ENCODE data around the gene PRSS53.

The PRSS53 gene

GRCh38 chr16:31094424-31095120 is 5.8 kb upstream of the PRSS53 start, which contains the start of gene VKORC1:
Gene VKORC1, minus strand, starts transcription at chr16:31094797. Its CDS starts 68 bp downstream, at chr16:31094729.
- peak; percentile 83 to 91 for DNase-seq (ENCODE audit: low read depth in 2 of 2)

- no peak for DNase-seq (ENCODE audit: low read depth in 2 of 2)
These were observed 5.3 kb upstream of the PRSS53 start for GRCh38 chr16:31094088-31094423.

DNA sequence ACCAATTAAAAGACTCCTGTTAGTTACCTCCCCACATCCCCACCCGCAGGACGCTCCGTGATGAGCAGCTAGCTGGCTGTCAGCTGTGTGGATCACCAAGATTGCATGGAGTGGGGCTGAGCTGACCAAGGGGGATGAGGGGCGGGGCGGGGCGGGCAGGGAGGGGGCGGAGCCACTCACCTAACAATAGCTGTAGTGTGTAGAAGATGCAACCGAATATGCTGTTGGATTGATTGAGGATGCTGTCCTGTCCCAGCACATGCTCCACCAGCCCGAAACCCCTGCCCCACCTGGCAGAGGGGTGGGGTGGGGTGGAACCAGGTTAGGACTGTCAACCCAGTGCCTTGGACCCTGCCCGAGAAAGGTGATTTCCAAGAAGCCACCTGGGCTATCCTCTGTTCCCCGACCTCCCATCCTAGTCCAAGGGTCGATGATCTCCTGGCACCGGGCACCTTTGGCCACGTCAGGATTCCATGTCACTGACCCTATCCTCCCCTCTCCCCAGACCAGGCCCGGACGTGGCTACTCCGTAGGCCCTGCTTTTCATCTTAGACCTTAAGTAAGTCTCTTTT is 4.5 kb upstream of the PRSS53 start:
- no peak for DNase-seq (ENCODE audit: low read depth in 2 of 2)

DNA sequence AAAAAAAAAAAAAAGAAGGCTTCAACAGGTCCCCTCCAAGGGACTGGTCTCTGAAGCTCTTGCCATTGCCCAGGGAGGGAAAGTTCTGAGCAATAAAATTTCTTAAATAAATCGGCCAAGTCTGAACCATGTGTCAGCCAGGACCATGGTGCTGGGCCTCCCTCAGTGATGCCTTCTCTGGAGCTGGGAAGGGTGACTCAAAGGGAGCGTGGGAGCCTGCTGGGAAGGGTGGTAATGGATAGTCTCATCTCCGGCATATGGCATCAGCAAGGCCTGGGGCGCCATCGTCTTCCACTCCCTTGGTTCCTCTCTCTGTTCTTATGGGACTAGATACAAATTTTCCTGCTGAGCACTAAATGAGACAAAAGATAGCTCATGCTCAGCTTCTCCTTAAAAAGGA is 3.6 kb upstream of the PRSS53 start:
- no peak for DNase-seq (ENCODE audit: low read depth in 2 of 2)

GRCh38 chr16:31090540-31090939 is 1.8 kb upstream of the PRSS53 start:
- no peak for DNase-seq (ENCODE audit: low read depth in 2 of 2)

DNA sequence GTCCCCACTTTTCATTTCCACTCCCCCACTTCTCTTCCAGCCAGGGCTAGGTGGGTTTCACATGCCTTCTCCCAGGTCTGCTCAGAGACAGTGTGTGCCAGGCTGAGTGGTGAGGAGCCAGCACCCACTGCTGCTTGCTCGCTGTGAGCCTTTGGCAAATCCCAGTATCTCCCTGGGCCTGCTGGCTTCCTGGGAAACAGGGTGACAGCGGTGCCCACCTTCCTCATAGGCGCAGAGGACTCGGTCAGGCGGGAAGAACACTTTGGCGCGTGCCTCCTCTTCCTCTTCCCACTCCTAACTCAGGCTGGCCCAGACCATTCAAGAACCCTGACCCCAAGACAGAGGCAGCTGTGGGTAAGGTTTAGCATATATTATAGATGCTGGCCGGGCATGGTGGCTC is 456 bp upstream of the PRSS53 start:
- DNase-seq (ENCODE audit: low read depth in 2 of 2) = no peak

DNA sequence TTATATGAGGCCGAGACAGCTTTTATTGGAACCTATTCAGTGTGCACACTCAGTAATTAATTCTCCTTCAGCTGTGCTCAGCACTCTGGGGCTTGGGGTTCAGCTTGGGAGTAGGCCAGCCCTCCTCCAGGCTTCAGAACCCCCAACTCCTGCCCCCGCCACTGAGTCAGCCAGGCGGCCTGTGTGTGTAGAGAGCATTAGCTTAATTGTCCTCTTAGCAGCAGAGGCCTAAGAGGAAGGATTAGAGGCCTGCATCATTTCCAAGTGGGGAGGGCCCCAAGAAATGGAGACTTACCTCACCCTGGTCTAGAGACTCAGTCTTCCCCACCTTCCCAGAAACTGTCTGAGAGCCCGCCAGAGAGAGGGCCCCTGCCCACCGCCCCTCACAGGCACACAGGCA is 772 bp downstream of the PRSS53 start:
- DNase-seq (ENCODE audit: low read depth in 2 of 2) = no peak

- DNase-seq (ENCODE audit: low read depth in 2 of 2) = no peak
These were observed 1.3 kb downstream of the PRSS53 start for GRCh38 chr16:31087481-31087880.

DNA sequence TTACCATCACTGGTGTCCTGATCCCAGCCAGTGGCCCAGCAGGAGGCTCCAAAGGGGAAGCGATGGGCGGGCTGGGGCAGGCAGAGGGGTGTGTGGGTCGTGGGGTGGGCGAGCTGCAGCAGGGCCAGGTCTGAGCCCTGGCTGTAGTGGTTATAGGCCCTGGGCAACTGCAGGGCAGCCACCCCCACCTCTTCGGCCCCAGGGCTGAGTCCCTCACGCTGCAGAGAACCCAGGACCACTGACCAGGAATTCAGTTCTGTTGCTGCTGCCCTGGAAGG is 2.2 kb downstream of the PRSS53 start:
- DNase-seq (ENCODE audit: low read depth in 2 of 2) = no peak

DNA sequence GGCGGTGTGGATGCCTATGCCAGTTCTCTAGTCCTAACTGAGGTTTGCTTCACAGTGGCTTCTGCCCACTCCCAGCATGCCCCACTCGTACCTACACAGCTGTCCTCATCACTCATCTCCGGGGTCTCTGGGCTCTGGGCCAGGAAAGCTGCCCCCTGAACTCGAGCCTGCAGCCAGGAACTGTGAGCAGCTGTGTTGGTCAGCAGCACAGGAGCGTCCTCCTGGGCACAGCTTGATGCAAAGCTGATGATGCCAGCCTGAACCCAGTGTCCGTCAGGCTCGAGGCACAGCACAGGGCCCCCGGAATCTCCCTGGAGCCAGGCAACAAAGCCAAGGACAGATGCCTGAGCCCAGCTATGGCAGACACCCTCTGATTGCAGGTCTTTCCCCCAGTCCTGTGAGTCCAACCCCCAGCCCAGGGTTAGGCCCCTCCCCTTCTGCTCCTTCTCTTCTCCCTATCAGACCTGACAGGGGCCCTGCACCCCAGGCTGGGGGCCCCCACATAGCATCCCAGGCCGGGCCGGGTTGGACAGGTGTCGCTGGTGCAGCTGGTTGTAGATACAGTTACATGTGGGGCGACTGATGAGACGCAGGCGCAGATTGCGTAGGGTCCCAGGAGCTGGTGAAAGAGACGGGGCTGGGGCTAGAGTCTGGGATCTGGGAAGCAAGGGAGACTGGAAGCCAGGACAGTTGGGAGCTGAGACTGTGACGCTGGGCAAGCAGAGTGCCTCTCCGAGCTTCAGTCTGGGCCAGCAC is 2.7 kb downstream of the PRSS53 start:
- no peak for DNase-seq (ENCODE audit: low read depth in 2 of 2)

DNA sequence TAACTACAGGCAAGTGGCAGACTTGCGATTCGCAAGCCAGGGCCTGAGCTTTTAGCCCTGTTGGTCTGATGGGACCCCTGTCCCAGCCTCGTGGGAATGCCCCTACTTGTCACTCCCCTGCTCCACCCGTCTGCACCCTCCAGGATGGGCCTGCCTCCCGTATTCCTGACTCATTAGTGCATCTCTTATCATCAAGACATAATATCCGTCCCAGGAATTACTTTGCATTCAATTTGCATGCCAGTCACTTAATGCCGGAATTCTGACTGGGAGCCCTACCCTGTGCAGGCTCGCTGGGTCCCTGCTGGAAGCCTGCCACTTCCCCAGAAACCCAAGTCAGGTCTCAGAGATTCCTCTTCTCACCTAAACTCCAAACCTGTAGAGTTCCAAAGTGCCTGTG is 3.3 kb downstream of the PRSS53 start:
- no peak for DNase-seq (ENCODE audit: low read depth in 2 of 2)

- DNase-seq (ENCODE audit: low read depth in 2 of 2) = no peak
These were observed 4.0 kb downstream of the PRSS53 start for GRCh38 chr16:31084584-31085302.

GRCh38 chr16:31083981-31084380 is 4.8 kb downstream of the PRSS53 start:
- no peak for DNase-seq (ENCODE audit: low read depth in 2 of 2)

- DNase-seq (ENCODE audit: low read depth in 2 of 2) = no peak
These were observed 5.2 kb downstream of the PRSS53 start for GRCh38 chr16:31083556-31083955.

- no peak for DNase-seq (ENCODE audit: low read depth in 2 of 2)
These were observed 5.7 kb downstream of the PRSS53 start for GRCh38 chr16:31083081-31083480.

- DNase-seq (ENCODE audit: low read depth in 2 of 2) = no peak
These were observed 6.2 kb downstream of the PRSS53 start for GRCh38 chr16:31082368-31083045.

- DNase-seq (ENCODE audit: low read depth in 2 of 2) = no peak
These were observed 7.1 kb downstream of the PRSS53 start for GRCh38 chr16:31081428-31082351.

DNA sequence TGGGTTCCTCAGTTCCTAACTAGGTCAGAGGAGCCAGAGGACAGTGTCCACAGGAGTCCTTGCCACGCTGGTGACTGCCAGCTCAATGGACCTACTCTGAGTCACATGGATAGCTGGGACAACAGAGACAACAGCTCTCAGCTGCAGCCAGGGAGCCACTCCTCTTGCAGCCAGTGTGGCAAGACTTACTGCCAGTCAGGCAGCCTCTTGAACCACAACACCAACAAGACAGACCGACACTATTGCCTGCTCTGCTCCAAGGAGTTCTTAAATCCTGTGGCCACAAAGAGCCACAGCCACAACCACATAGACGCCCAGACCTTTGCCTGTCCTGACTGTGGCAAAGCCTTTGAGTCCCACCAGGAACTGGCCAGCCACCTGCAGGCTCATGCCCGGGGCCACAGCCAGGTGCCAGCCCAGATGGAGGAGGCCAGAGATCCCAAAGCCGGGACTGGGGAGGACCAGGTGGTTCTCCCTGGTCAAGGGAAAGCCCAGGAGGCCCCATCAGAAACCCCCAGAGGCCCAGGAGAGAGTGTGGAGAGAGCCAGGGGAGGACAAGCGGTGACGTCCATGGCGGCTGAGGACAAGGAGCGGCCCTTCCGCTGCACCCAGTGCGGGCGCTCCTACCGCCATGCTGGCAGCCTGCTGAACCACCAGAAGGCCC is 7.9 kb downstream of the PRSS53 start:
- no peak for DNase-seq (ENCODE audit: low read depth in 2 of 2)

DNA sequence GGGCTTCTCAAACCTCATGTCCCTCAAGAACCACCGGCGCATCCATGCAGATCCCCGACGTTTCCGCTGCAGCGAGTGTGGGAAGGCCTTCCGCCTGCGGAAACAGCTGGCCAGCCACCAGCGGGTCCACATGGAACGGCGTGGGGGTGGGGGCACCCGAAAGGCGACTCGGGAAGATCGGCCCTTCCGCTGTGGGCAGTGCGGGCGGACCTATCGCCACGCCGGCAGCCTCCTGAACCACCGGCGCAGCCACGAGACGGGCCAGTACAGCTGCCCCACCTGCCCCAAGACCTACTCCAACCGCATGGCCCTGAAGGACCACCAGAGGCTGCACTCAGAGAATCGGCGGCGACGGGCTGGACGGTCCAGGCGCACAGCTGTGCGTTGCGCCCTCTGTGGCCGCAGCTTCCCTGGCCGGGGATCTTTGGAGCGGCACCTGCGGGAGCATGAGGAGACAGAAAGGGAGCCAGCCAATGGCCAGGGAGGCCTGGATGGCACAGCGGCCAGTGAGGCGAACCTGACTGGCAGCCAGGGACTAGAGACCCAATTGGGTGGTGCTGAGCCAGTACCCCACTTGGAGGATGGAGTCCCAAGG is 8.6 kb downstream of the PRSS53 start:
- no peak for DNase-seq (ENCODE audit: low read depth in 2 of 2)

DNA sequence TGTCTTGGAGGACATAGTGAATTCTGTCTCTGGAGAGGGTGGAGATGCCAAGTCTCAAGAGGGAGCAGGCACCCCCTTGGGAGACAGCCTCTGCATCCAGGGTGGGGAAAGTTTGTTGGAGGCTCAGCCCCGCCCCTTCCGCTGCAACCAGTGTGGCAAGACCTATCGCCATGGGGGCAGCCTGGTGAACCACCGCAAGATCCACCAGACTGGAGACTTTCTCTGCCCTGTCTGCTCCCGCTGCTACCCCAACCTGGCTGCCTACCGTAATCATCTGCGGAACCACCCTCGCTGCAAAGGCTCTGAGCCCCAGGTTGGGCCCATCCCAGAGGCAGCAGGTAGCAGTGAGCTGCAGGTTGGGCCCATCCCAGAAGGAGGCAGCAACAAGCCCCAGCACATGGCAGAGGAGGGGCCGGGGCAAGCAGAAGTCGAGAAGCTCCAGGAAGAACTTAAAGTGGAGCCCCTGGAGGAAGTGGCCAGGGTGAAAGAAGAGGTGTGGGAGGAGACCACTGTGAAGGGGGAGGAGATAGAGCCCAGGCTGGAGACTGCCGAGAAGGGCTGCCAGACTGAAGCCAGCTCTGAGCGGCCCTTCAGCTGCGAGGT is 9.3 kb downstream of the PRSS53 start:
- DNase-seq (ENCODE audit: low read depth in 2 of 2) = no peak

All from stimulated activated CD4-positive, alpha-beta T cell treated with anti-CD3 and anti-CD28 coated beads, Interleukin-12 subunit alpha, Interleukin-12 subunit beta, amount 100 ng/mL, for 24 hours (primary cell).